Right forelimb (tissue), 1 donor: ENCODE data around the gene FAM168A.
"Not testable (repeated sequence)": the region's sequence is repeated elsewhere in the genome, so short reads cannot be mapped to it uniquely, and the experiment has no call there.

Source experiments
- DNase-seq: peaks from one replicate; pipeline ENCODE4 v3.0.0-alpha.2; 2018

The FAM168A gene

DNA sequence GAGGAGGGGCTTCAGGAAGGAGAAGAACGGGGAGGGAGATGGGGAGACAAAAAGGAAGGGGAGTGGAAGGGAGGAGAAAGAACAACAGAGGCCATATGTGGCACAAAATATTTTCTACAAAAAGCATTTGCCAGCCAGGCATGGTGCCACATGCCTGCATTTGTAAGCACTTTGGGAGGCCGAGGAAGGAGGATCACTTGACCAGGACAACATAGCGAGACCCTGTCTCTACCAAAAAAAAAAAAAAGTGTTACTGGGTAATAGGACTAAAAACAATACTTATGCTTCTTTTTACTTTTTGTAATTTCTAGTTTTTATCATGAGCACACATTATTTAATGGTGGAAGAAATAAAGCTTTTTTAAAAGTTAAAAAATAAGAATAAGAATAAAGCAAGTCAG, 5.3 kb downstream of the FAM168A start:
- no peak for DNase-seq

DNA sequence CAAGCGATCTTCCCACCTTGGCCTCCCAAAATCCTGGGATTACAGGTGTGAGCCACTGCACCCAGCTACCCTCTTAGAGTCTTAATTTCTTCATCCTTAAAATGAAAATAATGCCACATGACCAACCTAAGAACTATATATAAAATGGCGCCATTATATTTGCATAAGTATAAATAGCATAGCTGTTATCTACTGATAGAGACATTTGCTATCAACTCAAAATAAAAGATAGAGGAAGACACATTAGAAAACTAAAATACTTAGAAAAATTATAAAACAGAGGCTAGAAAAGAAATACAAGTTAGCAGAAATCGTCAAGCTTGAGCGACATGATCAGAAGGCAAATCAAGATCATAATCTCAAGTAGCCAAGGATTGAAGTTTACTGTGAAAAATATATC, 6.2 kb downstream of the FAM168A start:
- DNase-seq: no peak

DNA sequence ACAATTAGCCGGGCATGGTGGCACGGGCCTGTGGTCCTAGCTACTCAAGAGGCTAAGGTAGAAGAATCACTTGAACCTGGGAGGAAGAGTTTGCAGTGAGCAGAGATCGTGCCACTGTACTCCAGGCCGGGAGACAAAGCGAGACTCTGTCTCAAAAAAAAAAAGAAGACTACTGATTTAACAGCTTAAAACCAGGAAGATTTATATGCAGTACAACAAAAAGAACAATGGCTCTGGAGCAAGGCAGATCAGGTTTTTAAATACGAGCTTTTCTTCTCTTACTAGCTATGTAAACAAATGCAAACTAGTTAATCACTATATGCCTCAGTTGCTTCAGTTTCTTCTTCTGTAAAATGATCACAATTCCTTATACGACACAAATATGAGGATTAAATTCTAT, 6.9 kb downstream of the FAM168A start:
- no peak for DNase-seq

DNA sequence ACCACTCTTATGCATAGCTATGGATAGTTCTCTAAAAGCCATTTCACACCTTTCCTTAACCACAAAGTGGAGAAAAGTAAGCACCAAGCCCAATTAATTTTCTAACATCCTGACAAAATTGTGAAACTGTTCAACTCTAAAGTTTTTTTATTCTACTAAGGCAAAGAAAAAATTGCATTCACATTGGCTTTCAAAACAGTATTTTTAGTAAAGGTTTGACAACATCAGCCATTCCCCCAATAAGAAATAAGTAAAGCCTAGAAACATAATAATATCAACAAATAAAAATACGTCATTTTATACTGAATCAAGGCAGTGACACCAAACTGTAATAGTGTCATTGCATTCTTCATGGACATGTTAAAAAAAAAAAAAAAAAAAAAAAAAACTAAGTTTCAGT, 11.1 kb downstream of the FAM168A start:
- no peak for DNase-seq

DNA sequence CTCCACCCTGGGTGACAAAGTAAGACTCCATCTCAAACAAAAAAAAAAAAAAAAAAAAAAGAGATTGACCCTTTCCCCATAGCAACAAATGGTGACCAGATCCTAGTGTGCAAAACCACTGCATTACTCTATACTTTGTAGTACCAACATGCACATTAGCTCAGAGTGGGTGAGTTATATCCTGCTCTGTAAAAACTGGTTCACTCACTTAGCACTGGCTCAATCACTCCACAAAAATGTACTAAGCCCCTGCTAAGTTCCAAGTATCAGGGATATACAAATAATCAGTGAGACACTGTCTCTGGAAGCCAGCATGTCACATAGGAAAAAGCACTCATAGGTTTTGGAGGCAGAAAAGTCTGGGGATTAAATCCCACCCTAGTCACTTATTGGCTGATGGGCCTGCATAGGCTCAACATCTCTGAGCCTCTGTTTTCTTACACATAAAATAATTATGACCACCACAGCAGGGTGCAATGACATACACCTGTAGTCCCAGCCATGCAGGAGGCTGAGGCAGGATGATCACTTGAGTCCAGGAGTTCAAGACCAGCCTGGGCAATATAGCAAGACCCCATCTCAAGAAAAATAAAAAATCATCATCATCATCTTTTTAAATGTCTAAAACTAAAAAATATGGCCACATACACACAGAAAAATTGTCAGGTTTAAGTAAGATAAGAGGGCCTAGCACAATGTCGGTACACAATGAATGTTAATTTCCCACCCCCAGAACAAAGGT, 11.9 kb downstream of the FAM168A start:
- no peak for DNase-seq

DNA sequence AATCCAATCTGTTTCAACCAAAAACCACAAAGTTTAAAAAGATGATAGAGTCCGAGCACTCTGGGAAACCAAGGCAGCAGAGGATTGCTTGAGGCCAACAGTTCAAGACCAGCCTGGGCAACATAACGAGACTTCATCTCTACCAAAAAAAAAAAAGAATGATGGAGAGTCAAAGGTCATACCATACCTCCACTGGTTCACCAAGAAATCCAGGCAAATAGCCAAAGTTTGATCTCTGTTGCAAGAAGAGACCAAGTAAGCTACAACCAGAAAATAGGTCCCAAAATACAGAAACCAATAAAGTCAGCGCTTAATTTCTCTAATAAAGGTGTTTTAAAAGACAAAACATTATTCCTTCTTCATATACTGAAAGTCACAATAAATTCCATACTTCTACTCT, 13.1 kb downstream of the FAM168A start:
- no peak for DNase-seq

DNA sequence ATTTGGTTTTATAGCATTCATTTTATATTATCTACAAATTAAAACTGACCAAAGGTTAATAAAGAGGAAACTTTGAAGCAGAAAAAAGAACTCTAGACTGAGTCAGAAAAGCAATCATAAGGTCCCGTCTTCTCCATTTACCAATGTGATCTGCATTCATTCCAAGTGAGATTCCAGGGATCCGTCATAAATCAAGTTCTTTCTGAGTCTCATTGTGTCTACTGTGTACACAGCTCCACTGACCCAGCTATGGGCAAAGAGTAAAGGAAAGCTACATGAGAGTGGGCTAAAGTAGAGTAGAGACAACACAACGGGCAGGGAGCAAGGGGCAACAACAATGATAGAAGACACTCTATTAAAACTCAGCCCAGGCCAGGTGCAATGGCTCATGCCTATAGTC, 15.3 kb downstream of the FAM168A start:
- no peak for DNase-seq

DNA sequence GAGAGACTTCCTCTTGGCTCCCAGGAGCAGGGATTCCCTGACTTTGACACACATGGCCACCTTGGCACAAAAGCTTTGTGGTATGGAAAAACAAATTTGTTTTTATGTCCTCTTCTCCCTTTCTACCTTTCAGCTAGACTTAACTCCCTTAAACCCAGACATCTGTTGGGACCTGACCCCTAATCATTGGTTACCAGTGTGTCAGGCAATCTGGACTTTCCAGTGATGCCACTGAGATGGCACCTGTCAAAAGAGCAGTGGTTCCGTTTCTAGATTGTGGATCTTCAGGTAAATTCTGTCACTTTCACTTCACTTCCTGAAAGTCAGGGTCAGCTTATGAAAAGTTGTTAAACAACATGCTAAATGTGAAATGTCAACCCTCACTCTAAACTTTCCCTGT, 17.2 kb downstream of the FAM168A start:
- not testable (repeated sequence) for DNase-seq

DNA sequence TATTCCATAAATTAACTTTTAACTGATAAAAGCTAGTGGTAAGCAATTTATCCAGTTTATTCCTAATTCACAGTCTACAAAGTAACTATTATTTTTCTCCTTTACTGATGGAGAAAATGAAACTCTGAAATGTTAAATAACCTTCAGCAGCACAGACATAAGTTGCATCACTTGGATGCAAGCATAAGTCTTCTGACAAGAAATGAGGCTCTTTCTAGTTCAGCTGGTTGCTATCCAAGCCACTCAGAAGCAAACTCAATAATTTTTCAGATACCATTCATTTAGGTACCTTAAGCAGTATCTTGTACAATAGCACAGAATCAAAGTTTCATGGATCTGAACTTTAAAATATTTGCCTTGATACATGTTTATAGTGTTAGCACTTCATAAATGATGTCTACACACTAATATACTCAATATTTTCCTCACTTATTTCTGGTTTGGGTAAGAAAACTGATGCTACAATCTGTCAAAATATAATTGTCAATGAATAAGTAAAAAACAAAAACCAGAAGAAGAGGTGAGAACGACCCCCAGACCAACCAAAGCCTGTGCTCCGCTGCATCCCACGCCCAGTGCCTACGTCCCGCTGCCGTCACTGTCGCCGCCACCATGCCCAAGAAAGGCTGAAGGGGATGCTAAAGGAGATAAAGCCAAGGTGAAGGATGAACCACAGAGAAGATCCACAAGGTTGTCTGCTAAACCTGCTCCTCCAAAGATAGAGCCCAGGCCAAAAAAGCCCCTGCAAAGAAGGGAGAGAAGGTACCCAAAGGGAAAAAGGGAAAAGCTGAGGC, 18.1 kb downstream of the FAM168A start:
- DNase-seq: no peak

DNA sequence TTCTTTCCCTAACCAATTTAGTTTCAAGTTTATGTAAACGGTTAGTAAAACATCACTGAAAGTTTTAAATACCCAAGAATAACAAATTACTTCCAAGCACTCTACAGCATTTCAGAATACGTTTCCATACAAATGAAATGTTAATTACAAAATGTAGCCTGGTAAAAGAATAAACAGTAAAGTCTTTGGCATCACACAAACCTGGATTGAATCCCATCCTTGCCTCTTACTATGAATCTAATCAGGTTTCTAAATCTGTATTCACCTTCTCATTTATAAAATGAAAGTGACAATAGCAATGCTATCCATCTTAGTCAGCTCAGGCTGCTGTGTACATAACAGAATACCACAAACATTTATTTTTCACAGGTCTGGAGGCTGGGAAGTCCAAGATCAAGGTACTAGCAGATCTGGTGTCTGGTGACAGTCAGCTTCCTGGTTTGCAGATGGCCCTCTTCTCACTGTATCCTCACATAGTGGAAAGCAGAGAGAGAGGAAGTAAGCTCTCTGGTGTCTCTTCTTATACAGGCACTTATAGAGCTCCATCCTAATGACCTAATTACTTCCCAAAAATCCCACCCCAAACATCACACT, 19.2 kb downstream of the FAM168A start:
- DNase-seq: no peak

DNA sequence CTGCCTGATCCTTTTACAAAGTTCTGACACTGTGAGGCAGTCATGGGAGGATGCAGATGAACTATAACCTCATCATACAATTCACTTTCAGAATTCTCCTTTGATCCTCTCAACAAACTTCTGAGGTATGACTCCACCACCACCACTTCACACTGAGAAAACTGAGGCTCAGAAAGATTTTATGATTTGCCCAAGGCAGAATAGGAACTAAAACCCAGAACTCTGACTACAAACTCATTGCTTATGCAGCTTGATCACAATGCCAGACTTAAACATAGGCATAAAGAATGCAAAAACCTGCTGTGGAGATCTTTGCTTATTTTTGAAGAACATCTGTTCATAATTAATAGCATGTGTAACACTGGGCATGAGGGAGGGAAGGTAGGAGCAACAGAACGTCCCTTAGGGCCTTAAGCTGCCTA, 20.4 kb downstream of the FAM168A start:
- DNase-seq: no peak

DNA sequence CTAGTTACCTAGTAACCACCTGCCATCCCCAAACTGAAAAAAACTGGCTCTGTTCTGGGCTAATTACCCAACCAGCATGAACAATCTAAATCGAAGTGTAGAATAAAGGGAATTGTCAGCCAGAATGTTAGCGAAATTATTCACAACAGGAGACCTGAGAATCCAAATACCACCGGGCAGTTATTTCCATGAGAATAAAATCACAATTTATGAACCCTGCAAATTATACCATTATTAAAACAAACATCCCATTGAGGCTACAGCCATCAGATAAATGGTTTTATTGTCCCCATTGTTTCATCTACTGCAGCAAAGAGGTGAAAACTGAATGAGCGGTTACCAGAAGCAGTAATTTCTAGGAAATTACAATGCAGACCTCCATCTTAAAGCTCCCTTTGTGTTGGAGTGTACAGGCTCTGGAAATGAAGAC, 21.7 kb downstream of the FAM168A start:
- no peak for DNase-seq

DNA sequence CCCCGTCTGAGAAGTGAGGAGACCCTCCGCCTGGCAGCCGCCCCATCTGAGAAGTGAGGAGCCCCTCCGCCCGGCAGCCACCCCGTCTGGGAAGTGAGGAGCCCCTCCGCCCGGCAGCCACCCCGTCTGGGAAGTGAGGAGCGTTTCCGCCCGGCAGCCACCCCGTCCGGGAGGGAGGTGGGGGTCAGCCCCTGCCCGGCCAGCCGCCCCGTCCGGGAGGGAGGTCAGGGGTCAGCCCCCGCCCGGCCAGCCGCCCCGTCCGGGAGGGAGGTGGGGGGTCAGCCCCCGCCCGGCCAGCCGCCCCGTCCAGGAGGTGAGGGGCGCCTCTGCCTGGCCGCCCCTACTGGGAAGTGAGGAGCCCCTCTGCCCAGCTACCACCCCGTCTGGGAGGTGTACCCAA, 25.9 kb downstream of the FAM168A start:
- not testable (repeated sequence) for DNase-seq

DNA sequence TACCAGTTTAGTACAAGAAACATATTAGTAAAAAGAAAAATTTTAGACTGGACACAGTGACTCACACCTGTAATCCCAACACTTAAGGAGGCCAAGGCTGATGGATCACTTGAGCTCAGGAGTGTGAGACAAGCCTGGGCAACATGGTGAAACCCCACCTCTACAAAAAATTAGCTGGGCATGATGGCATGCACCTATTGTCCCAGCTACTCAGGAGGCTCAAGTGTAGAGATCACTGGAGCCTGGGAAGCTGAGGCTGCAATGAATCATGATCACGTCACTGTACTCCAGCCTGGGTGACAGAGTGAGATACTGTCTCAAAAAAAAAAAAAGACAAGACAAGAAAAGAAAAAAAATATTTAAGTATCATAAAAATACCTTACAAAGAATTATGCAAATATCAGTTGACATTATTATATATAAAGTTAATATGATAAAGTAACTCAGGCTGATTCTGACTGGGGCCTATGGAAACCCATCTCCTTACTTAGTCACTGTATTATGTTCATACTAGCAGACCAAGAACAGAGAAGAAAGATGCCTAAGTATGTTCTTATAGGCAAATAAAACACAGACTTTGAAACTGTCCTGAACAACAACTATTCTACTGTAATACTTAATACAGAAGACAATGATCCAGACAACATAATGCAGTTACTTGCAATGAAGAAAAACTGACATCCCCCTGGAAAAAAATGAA, 27.3 kb downstream of the FAM168A start:
- no peak for DNase-seq

DNA sequence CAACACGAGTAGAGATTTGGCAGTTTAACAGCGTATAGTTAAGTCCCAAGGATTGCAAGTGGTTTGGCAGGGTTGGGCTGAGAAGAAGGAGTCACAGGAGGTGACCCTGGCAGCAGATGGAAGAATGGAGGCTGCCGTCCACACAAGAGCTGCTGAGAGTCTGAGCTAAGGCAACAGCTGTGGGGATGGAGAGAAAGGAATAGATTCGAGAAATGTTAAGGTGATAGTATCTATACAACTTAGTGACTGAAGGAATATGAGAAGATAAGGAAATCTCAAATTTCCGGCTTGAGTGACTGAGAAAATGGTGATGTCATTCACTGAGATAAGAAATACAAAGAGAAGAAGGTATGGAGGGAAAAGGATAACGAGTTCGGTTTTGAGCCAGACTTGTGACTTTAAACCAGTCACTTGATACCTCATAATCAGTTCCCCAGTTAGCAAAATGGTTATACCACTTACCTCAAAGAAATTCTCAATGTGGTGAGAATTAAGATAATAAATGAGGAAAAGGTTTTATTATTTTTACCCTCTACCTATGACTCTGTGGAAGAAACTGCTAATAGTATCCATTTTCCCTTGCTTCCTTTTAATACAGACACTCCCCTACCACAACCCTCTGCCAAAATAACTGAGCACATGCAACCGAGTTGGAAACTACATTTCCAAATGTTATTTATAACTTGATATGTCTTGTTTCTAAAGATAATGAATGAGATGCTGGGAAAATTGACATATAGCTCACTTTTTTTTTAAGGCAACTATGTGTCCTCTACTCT, 30.7 kb downstream of the FAM168A start:
- no peak for DNase-seq

DNA sequence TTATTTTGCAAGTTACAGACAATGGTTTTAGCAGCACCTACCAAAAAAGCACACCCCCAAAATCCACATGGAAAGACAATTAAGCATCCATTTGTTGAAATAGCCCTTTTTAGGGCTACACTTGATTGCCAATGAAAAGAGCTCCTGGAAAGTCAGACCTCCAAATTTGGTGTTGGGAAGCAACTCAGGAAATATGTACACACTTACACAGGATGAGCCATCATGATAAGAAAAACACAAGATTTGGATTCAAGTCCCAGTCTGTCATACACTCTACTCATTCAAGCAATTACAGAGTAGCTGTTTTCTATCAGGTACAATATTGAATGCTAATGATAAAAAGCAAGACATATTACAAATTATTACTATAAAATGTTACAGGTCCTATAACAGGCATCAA, 31.5 kb downstream of the FAM168A start:
- DNase-seq: no peak

DNA sequence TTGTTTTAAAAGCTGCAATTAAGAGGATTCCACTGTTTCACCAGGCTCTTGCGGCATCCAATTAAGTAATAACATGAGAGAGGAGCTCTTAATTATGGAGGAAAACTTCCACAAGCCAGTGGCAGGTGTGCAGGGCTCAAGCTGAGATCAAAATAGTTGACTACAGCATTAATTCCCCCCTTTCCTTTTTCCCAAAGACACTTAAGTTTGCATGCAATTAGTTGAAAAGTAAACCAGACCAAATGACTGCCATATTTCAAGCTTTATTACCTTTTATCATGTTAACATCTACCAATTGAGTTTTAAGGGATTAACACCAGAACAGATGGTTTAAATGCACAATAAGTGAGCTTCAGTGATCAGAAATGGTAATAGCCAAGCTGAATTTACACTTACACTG, 32.1 kb downstream of the FAM168A start:
- DNase-seq: no peak

DNA sequence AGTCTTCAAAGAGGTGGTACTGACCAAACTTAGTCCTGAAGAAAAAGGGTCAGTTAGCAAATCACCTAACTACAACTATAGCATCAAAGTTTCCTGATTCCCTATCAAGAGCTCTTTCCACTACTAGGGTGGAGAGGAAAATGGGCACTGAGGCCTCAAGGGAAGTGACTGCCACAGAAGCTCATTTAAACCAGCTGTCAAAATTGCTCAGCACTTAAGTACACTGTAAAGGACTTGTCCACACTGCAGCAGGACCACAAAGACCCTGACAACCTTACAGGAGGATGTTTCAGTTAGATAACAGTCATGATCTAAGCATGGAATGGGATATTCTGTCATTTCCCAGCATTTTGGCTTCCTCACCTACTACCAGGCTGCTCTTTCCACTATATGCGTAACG, 33.0 kb downstream of the FAM168A start:
- no peak for DNase-seq

DNA sequence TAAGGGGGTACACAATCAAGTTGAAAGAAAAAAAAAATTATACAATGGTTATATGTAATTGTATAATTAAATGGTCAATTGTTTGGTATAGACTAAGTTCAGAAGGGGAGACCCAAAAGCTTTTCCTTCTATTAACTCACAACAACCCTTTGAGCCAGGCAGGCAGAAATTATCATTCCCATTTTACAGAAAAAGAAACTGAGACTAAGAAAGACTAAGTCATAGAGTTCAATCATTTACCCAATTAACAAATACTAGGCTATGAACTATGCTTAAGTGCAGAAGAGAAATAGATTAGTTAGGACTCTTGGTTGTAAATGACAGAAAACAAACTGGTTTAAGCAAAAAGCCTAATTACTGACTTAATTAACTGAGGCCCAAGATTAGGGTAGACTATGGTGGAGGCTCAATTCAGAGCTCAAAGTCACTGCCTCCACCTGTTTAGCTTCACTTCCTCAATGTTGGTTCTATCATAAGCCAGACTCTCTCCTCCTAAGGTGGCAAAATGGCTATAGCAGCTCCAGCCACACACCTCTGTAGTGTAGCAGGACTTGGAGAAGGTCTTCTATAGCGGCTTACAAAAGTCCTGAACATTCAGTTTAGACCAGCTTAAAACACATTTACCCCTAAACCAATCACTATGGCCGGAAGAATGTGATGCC, 34.2 kb downstream of the FAM168A start:
- no peak for DNase-seq

DNA sequence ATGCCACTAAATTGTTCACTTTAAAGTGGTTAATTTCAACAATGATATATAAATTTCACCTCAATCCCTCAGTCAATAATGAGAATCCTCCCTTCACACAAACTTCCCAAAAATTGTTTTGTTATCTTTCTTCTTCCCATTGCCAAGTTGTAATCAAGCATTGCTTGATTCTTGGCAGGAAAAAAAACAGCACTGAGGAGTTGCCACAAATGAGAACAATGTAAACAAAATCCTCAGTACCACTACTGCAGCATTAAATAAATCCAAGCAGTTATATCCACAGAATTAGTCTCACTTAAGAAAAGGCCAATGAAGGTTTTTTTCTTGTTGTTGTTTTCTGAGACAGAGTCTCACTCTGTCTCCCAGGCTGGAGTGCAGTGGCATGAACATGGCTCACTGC, 38.2 kb downstream of the FAM168A start:
- no peak for DNase-seq

DNA sequence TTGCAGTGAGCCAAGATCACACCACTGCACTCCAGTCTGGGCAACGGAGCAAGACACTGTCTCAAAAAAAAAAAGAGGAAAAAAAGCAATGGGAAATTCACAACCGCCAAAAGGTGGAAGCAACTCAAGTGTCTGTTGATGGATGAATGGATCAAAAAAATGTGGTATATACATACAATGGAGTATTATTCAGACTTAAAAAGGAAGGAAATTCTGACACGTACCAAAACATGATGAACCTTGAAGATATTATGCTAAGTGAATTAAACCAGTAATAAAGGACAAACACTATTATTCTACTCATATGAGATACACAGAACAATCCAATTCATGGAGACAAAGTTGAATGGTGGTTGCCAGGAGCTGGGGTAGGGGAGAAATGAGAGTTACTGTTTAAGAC, 40.9 kb downstream of the FAM168A start:
- DNase-seq: no peak

DNA sequence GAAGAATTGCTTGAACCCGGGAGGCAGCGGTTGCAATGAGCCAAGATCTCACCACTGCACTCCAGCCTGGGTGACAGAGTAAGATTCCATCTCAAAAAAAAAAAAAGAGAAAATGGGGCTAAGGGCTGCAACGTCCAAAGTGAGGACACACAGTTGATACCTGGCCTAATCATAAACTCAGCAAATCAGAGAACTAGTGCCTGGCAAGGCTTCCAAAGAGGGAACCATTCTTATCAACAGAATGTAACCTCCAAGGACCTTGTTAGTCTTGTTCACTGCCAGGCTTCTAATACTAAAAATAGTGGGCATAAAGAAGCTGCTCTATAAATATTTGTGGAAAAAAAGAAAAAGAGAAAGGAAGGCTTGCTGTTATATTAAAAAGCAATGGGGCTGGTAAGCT, 42.3 kb downstream of the FAM168A start:
- DNase-seq: no peak
